ENCODE data around the gene MYH7.

Gene MYH7

DNA sequence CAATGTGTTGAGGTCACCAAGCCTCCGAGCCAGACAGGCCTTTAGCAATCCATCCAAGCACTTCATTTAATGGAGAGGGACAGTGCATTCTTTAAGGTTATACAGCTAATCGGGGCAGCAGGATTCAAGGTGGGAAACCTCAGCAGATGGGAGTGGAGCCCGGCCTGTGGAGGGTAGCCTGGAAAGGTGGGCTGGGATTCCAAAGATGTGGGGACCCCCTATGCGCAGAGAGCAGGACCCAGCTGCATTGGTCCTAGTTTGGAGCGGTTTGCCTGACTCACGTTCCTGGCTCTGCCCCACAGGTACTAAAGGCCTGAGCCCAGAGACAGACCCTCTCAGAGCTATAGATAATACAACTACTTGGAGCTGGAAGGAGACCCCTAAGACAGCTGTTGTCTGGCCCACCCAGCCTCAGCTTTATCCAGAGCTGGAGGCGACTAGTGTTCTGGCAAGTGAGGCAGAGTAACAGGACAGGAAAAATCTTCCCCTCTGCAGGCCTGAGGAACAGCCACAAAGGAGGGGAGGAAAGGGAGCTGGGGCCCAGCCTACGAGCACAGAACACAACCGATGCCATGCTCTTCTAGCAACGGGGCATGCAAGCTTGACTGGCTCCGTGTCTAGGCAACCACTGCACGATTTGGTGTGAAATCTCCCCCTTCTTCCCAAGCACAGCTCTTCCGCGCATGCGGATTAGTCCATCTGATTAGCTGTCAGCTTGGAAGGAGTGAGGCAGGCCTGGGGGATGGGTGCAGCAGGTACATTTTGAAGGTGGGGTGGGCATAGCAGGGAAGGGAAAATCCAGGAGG is 1.1 kb upstream of the MYH7 start:
- TF ChIP-seq POLR2AphosphoS5 (IDR thresholded peaks at IDR 0.05; ENCODE audit: low read depth) (no peak), SPI1 (IDR thresholded peaks at IDR 0.05; ENCODE audit: borderline replicate concordance, low read depth) (no peak), GABPA (IDR thresholded peaks at IDR 0.05; ENCODE audit: low read depth) (no peak), REST (IDR thresholded peaks at IDR 0.05; ENCODE audit: insufficient replicate concordance, low read depth) (no peak)
- TF ChIP-seq, protein P1, sequence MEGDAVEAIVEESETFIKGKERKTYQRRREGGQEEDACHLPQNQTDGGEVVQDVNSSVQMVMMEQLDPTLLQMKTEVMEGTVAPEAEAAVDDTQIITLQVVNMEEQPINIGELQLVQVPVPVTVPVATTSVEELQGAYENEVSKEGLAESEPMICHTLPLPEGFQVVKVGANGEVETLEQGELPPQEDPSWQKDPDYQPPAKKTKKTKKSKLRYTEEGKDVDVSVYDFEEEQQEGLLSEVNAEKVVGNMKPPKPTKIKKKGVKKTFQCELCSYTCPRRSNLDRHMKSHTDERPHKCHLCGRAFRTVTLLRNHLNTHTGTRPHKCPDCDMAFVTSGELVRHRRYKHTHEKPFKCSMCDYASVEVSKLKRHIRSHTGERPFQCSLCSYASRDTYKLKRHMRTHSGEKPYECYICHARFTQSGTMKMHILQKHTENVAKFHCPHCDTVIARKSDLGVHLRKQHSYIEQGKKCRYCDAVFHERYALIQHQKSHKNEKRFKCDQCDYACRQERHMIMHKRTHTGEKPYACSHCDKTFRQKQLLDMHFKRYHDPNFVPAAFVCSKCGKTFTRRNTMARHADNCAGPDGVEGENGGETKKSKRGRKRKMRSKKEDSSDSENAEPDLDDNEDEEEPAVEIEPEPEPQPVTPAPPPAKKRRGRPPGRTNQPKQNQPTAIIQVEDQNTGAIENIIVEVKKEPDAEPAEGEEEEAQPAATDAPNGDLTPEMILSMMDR (IDR thresholded peaks at IDR 0.05; ENCODE audit: insufficient read depth, low read length): no peak
- DNase-seq (ENCODE audit: low read depth in 1 of 2, low spot score in 1 of 2): no peak
- Histone ChIP-seq H3K4me3 (replicated peaks; ENCODE audit: insufficient read depth, low read length) (no peak overlapping the region), H3K27ac (replicated peaks) (no peak overlapping the region), H3K27me3 (ENCODE audit: insufficient read depth, poor library complexity, severe bottlenecking) (no peaks in the 10 kb centered on the region)

GRCh38 chr14:23434488-23435222 is 805 bp downstream of the MYH7 start:
- H3K4me3 ChIP-seq (replicated peaks; ENCODE audit: insufficient read depth, low read length): no peak overlapping the region
- TF ChIP-seq POLR2AphosphoS5 (IDR thresholded peaks at IDR 0.05; ENCODE audit: low read depth): no peak
- no peak for TF ChIP-seq SPI1 (IDR thresholded peaks at IDR 0.05; ENCODE audit: borderline replicate concordance, low read depth)
- TF ChIP-seq GABPA (IDR thresholded peaks at IDR 0.05; ENCODE audit: low read depth): no peak
- TF ChIP-seq, protein P1 (IDR thresholded peaks at IDR 0.05; ENCODE audit: insufficient read depth, low read length): no peak
- TF ChIP-seq REST (IDR thresholded peaks at IDR 0.05; ENCODE audit: insufficient replicate concordance, low read depth): no peak
- no peak for DNase-seq (ENCODE audit: low read depth in 1 of 2, low spot score in 1 of 2)
- no peaks in the 10 kb centered on the region for H3K27me3 ChIP-seq (ENCODE audit: insufficient read depth, poor library complexity, severe bottlenecking)
- H3K27ac ChIP-seq (replicated peaks): no peak overlapping the region

DNA sequence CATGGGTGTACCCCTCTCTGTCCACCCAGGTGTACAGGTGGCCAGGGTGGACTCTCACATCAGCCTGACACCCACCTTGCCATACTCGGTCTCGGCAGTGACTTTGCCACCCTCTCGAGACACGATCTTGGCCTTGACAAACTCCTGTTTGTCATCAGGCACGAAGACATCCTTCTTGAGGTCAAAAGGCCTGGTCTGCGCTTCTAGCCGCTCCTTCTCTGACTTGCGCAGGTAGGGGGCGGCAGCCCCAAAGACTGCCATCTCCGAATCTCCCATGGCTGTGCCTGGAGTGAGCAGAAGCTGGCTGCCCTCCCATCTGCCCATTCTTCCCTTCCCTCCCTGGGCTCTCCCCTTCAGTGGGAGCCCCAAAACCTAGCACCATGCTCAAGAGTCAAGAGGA is 2.0 kb downstream of the MYH7 start:
- no peak for DNase-seq (ENCODE audit: low read depth in 1 of 2, low spot score in 1 of 2)
- TF ChIP-seq POLR2AphosphoS5 (IDR thresholded peaks at IDR 0.05; ENCODE audit: low read depth) (no peak), SPI1 (IDR thresholded peaks at IDR 0.05; ENCODE audit: borderline replicate concordance, low read depth) (no peak), REST (IDR thresholded peaks at IDR 0.05; ENCODE audit: insufficient replicate concordance, low read depth) (no peak), GABPA (IDR thresholded peaks at IDR 0.05; ENCODE audit: low read depth) (no peak)
- TF ChIP-seq, protein P1 (IDR thresholded peaks at IDR 0.05; ENCODE audit: insufficient read depth, low read length): no peak
- no peaks in the 10 kb centered on the region for H3K27me3 ChIP-seq (ENCODE audit: insufficient read depth, poor library complexity, severe bottlenecking)
- no peak overlapping the region for H3K4me3 ChIP-seq (replicated peaks; ENCODE audit: insufficient read depth, low read length)
- no peak overlapping the region for H3K27ac ChIP-seq (replicated peaks)

Measured in HL-60 (cell line).